Tibial nerve (tissue), 4 donors: ENCODE measurements around the gene ECHS1. TPM values are rescaled to one million over a fixed set of nuclear protein-coding genes. Genes with fewer than 3 reads are reported as not detected.

Experiments
- DNase-seq, 2 donors: peaks; one replicate each; pipeline ENCODE4 v3.0.0-alpha.2; 2019; ENCODE audit warnings: low spot score in 2 of 2
- H3K27ac ChIP-seq, 4 donors: fragments of 200-600 bp; sonication (generic) in 3 of 4; one replicate each; pipeline ENCODE4 v1.5.1; 2017 to 2019; ENCODE audit warnings: mild to moderate bottlenecking in 1 of 4
- H3K27me3 ChIP-seq, 2 donors: fragments of 200-600 bp; sonication (generic) in 1 of 2; one replicate each; pipeline versions ENCODE4 v1.5.1 to v1.6.0; 2017 to 2019
- H3K36me3 ChIP-seq, 3 donors: fragments of 200-600 bp; sonication (generic); one replicate each; pipeline ENCODE4 v1.5.1; 2018 to 2019
- H3K4me1 ChIP-seq, 4 donors: fragments of 200-600 bp; sonication (generic) in 3 of 4; one replicate each; pipeline ENCODE4 v1.5.1; 2017 to 2019
- H3K4me3 ChIP-seq, 4 donors: fragments of 200-600 bp; sonication (generic) in 3 of 4; one replicate each; pipeline ENCODE4 v1.5.1; 2017 to 2019; ENCODE audit warnings: mild to moderate bottlenecking in 1 of 4, moderate library complexity in 1 of 4
- H3K9me3 ChIP-seq, 4 donors: fragments of 200-600 bp; sonication (generic) in 3 of 4; one replicate each; pipeline ENCODE4 v1.5.1; 2017 to 2019
- CTCF ChIP-seq, 5 experiments: fragments of 200-600 bp in 3 of 5; fragments of 450-650 bp in 2 of 5; sonication (generic) in 3 of 5; IDR thresholded peaks; one replicate each; pipeline ENCODE4 v1.5.1; 2016 to 2019; ENCODE audit warnings: antibody characterized with exemption in 5 of 5, mild to moderate bottlenecking in 3 of 5, moderate library complexity in 2 of 5
- EP300 ChIP-seq, 2 donors: sonication (generic); formaldehyde crosslinking; IDR thresholded peaks; one replicate each; pipeline ENCODE4 v1.6.1; 2017; ENCODE audit warnings: antibody characterized with exemption in 2 of 2, mild to moderate bottlenecking in 1 of 2
- POLR2A ChIP-seq, 2 donors: fragments of 450-650 bp; IDR thresholded peaks; one replicate each; pipeline ENCODE4 v1.6.1; 2017; ENCODE audit warnings: antibody characterized with exemption in 2 of 2, mild to moderate bottlenecking in 2 of 2, moderate library complexity in 2 of 2
- WGBS, 2 donors: methylation state at CpG; one replicate each; pipeline ENCODE4 v1.1.5; 2018; 5-methylcytosine and 5-hydroxymethylcytosine counted together
- total RNA-seq, 4 donors: library from RNA; depleted of rRNA; stranded (reverse); fragments of >200 nt; gene quantifications; one replicate each; pipeline ENCODE4 v1.1.0, GENCODE V29; 2016

Gene ECHS1
- total RNA-seq, 4 donors from 2014 or later, result 70.5 to 104 (median 76.4) TPM

- no peak for DNase-seq
- Histone ChIP-seq H3K9me3 (peaks cover 0 to 8% (median 0%) of the 10 kb centered on the region in 4 donors), H3K4me1 (peaks cover 0 to 31% (median 11%) of the 10 kb centered on the region in 4 donors), H3K36me3 (peaks cover 0 to 41% (median 0%) of the 10 kb centered on the region in 3 donors), H3K4me3 (peak overlapping the region in 3 of 4 donors; percentile 45 to 84 (median 72)), H3K27me3 (no peaks in the 10 kb centered on the region), H3K27ac (peak overlapping the region; percentile 42 to 91 (median 87))
- WGBS, 2 donors, result 59 to 73% methylated on average over 13 to 26 of the region's 41 CpGs
- TF ChIP-seq POLR2A (IDR thresholded peaks at IDR 0.05) (no peak), EP300 (IDR thresholded peaks at IDR 0.05) (no peak), CTCF (IDR thresholded peaks at IDR 0.05) (no peak)
These were observed 14.8 kb downstream of the ECHS1 start for GRCh38 chr10:133358162-133358924.

- peaks cover 0 to 31% (median 11%) of the 10 kb centered on the region in 4 donors for H3K4me1 ChIP-seq
- peaks cover 0 to 33% (median 0%) of the 10 kb centered on the region in 3 donors for H3K36me3 ChIP-seq
- H3K27me3 ChIP-seq, result no peaks in the 10 kb centered on the region
- no peak for DNase-seq
- peak within 1 kb of the TSS; percentile 42 to 91 (median 87) for H3K27ac ChIP-seq
- TF ChIP-seq CTCF (IDR thresholded peaks at IDR 0.05), result no peak
- peak in 1 of 2 donors; percentile 37 for TF ChIP-seq POLR2A (IDR thresholded peaks at IDR 0.05)
- peak in 1 of 2 donors; percentile 63 for TF ChIP-seq EP300 (IDR thresholded peaks at IDR 0.05)
- peaks cover 0 to 8% (median 0%) of the 10 kb centered on the region in 4 donors for H3K9me3 ChIP-seq
- peak within 1 kb of the TSS; percentile 45 to 84 (median 77) for H3K4me3 ChIP-seq
- 4% methylated on average over 16 of the region's 83 CpGs for WGBS, 2 donors
These were observed 15.6 kb downstream of the ECHS1 start, which contains the start of gene FUOM for GRCh38 chr10:133357285-133358161. Gene FUOM (minus strand): TSS chr10:133358019. CDS start chr10:133358007, 12 bp downstream.

GRCh38 chr10:133356549-133357284 lies 16.4 kb downstream of the ECHS1 start:
- Histone ChIP-seq H3K27me3 (no peaks in the 10 kb centered on the region), H3K36me3 (peaks cover 0 to 25% (median 0%) of the 10 kb centered on the region in 3 donors), H3K9me3 (peaks cover 0 to 8% (median 0%) of the 10 kb centered on the region in 4 donors), H3K27ac (peak overlapping the region in 3 of 4 donors; percentile 83 to 91 (median 91)), H3K4me3 (peak overlapping the region; percentile 45 to 84 (median 77)), H3K4me1 (peaks cover 0 to 29% (median 11%) of the 10 kb centered on the region in 4 donors)
- WGBS, 2 donors, result 44 to 55% methylated on average over 13 of the region's 27 CpGs
- DNase-seq, result no peak
- TF ChIP-seq EP300 (IDR thresholded peaks at IDR 0.05) (no peak), POLR2A (IDR thresholded peaks at IDR 0.05) (no peak), CTCF (IDR thresholded peaks at IDR 0.05) (no peak)

GRCh38 chr10:133355991-133356390 lies 17.2 kb downstream of the ECHS1 start:
- H3K27me3 ChIP-seq, result no peaks in the 10 kb centered on the region
- peaks cover 0 to 32% (median 11%) of the 10 kb centered on the region in 4 donors for H3K4me1 ChIP-seq
- peaks cover 0 to 23% (median 0%) of the 10 kb centered on the region in 3 donors for H3K36me3 ChIP-seq
- 90 to 100% methylated on average over 2 of the region's 3 CpGs for WGBS, 2 donors
- peak overlapping the region in 1 of 4 donors; percentile 91 for H3K27ac ChIP-seq
- TF ChIP-seq CTCF (IDR thresholded peaks at IDR 0.05), result no peak
- TF ChIP-seq EP300 (IDR thresholded peaks at IDR 0.05), result no peak
- no peak for TF ChIP-seq POLR2A (IDR thresholded peaks at IDR 0.05)
- no peak for DNase-seq
- no peak overlapping the region for H3K4me3 ChIP-seq
- peaks cover 0 to 3% (median 0%) of the 10 kb centered on the region in 4 donors for H3K9me3 ChIP-seq
